Prostate gland (tissue), 2 donors: ENCODE data around the gene KCTD15. TPM values are rescaled to one million over a fixed set of nuclear protein-coding genes. Genes with fewer than 3 reads are reported as not detected.
A peak's percentile ranks its signal among the peaks of the same experiment; 100 is the strongest.

ENCODE experiments used
- DNase-seq: peaks from one replicate; pipeline ENCODE4 v3.0.0-alpha.2; 2019; ENCODE audit warnings: low spot score
- H3K27ac ChIP-seq, 2 donors: fragments of 200-600 bp; sonication (generic); 2 replicates each; pipeline ENCODE4 v1.5.1; 2017 to 2019
- H3K27me3 ChIP-seq: fragments of 200-600 bp; sonication (generic); replicated peaks from 2 replicates; pipeline ENCODE4 v1.5.1; 2019; ENCODE audit not compliant: insufficient read depth
- H3K36me3 ChIP-seq, 2 donors: fragments of 200-600 bp; sonication (generic); 1 replicate in 1 of 2; 2 replicates in 1 of 2; pipeline versions ENCODE4 v1.5.1 to v1.8.1; 2017 to 2019
- H3K4me1 ChIP-seq: fragments of 200-600 bp; sonication (generic); replicated peaks from 2 replicates; pipeline ENCODE4 v1.5.1; 2019
- H3K4me3 ChIP-seq, 2 donors: fragments of 200-600 bp; sonication (generic); 2 replicates each; pipeline ENCODE4 v1.5.1; 2017 to 2019
- H3K9me3 ChIP-seq: fragments of 200-600 bp; sonication (generic); 2 replicates; pipeline ENCODE4 v1.5.1; 2017
- POLR2A ChIP-seq: fragments of 450-650 bp; IDR thresholded peaks from one replicate; pipeline ENCODE4 v1.6.1; 2016; ENCODE audit warnings: antibody characterized with exemption, mild to moderate bottlenecking
- POLR2AphosphoS5 ChIP-seq: sonication (generic); formaldehyde crosslinking; IDR thresholded peaks from one replicate; pipeline ENCODE4 v1.6.1; 2017; ENCODE audit warnings: antibody characterized with exemption
- WGBS: methylation state at CpG from one replicate; pipeline ENCODE4 v1.1.5; 2018; 5-methylcytosine and 5-hydroxymethylcytosine counted together
- intact Hi-C: fragments of 100-400 bp; cut with DNase I; formaldehyde crosslinking; loops from one replicate; pipeline ENCODE4 v1.14.2; 2022
- total RNA-seq, 2 donors: library from RNA; depleted of rRNA; stranded (reverse); fragments of >200 nt; gene quantifications; one replicate each; pipeline ENCODE4 v1.1.0, GENCODE V29; 2016
- TF ChIP-seq, protein P1 (sequence below), 4 experiments: fragments of 200-600 bp in 2 of 4; fragments of 450-650 bp in 2 of 4; sonication (generic) in 2 of 4; IDR thresholded peaks; 1 replicate in 3 of 4; 2 replicates in 1 of 4; pipeline ENCODE4 v1.5.1; 2016 to 2019; ENCODE audit warnings: antibody characterized with exemption in 4 of 4, mild to moderate bottlenecking in 2 of 4, moderate library complexity in 2 of 4

KCTD15 gene
- total RNA-seq, 2 donors from 2014 or later = 41.7 to 74.6 TPM

DNA sequence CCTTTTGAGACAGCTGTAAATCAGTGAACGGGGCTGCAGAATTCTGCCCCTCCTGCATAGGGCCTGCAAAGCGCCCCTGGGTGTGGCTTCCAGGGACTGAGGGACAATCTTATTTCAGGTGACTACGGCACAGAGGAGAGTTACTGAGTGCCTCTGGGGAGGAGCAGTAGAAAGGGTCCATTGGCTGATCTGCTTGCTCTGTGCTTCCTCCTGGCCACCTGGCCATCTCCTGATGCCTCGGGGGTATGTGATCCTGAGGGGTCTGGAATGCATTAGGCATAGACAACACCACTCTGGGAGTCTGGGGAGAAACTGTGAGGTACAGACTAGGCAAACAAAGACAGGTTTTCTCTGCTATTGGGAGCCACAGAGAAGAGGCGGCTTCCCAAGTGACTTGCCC is 2.8 kb downstream of the KCTD15 start:
- TF ChIP-seq POLR2AphosphoS5 (no peak), POLR2A (no peak)
- TF ChIP-seq, protein P1, sequence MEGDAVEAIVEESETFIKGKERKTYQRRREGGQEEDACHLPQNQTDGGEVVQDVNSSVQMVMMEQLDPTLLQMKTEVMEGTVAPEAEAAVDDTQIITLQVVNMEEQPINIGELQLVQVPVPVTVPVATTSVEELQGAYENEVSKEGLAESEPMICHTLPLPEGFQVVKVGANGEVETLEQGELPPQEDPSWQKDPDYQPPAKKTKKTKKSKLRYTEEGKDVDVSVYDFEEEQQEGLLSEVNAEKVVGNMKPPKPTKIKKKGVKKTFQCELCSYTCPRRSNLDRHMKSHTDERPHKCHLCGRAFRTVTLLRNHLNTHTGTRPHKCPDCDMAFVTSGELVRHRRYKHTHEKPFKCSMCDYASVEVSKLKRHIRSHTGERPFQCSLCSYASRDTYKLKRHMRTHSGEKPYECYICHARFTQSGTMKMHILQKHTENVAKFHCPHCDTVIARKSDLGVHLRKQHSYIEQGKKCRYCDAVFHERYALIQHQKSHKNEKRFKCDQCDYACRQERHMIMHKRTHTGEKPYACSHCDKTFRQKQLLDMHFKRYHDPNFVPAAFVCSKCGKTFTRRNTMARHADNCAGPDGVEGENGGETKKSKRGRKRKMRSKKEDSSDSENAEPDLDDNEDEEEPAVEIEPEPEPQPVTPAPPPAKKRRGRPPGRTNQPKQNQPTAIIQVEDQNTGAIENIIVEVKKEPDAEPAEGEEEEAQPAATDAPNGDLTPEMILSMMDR (IDR thresholded peaks at IDR 0.05) = no peak
- no peak for DNase-seq
- H3K27ac ChIP-seq = peak overlapping the region in 1 of 2 donors; percentile 91
- 74% methylated on average over 5 of the region's 5 CpGs for WGBS
- H3K4me3 ChIP-seq = no peak overlapping the region
- no peaks in the 10 kb centered on the region for H3K36me3 ChIP-seq
- no peaks in the 10 kb centered on the region for H3K9me3 ChIP-seq
- intact Hi-C loops = no loop called here
- no peaks in the 10 kb centered on the region for H3K27me3 ChIP-seq
- H3K4me1 ChIP-seq = no peaks in the 10 kb centered on the region

DNA sequence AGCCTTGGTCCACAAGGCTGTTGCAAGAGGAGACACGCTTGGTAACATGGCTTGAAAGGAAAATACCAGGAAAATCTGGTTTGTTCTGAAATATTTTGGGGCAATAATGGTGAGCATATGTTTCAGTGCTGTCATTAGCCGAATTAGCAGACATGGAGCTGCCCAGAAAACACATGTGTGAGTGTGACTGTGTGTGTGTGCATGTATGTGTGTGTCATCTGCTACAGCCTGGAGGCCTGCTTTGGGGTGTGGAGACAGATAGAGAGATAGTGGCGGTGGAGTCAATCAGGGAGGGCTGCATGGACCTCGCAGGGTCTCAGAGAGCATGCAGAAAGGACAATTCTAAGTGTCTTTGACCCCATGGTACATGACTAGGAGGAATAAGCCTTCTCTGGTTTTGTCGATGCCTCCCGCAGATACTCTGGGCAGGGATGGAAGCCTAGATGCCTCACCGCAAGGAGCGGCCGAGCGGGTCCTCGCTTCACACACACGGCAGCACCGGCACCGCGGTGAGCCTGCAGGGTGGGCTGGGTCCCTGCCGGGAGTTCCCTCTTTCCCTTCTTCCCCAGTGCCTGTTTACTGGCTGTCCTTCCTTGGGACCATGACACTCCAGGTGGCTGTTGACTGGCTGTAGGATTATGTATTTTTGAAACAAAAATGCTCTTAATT is 3.5 kb downstream of the KCTD15 start:
- Histone ChIP-seq H3K9me3 (no peaks in the 10 kb centered on the region), H3K4me3 (no peak overlapping the region), H3K27ac (no peak overlapping the region), H3K27me3 (no peaks in the 10 kb centered on the region), H3K4me1 (no peaks in the 10 kb centered on the region), H3K36me3 (no peaks in the 10 kb centered on the region)
- intact Hi-C loops = no loop called here
- DNase-seq = no peak
- 91% methylated on average over 16 of the region's 16 CpGs for WGBS
- TF ChIP-seq POLR2A = no peak

GRCh38 chr19:33801411-33801810 is 4.7 kb downstream of the KCTD15 start:
- Histone ChIP-seq H3K36me3 (no peaks in the 10 kb centered on the region), H3K27me3 (no peaks in the 10 kb centered on the region), H3K4me3 (no peak overlapping the region), H3K4me1 (no peaks in the 10 kb centered on the region), H3K27ac (no peak overlapping the region), H3K9me3 (no peaks in the 10 kb centered on the region)
- DNase-seq = no peak
- WGBS = 89% methylated on average over 5 of the region's 5 CpGs
- TF ChIP-seq POLR2AphosphoS5 (no peak), POLR2A (no peak)
- TF ChIP-seq, protein P1 (IDR thresholded peaks at IDR 0.05) = no peak
- intact Hi-C loops = no loop called here

GRCh38 chr19:33802001-33802400 is 5.3 kb downstream of the KCTD15 start:
- no peak for DNase-seq
- Histone ChIP-seq H3K36me3 (no peaks in the 10 kb centered on the region), H3K4me3 (no peak overlapping the region), H3K4me1 (no peaks in the 10 kb centered on the region), H3K9me3 (no peaks in the 10 kb centered on the region), H3K27me3 (no peaks in the 10 kb centered on the region), H3K27ac (no peak overlapping the region)
- TF ChIP-seq POLR2A (no peak), POLR2AphosphoS5 (no peak)
- TF ChIP-seq, protein P1 (IDR thresholded peaks at IDR 0.05) = no peak
- 79% methylated on average over 10 of the region's 10 CpGs for WGBS
- intact Hi-C loops = no loop called here

DNA sequence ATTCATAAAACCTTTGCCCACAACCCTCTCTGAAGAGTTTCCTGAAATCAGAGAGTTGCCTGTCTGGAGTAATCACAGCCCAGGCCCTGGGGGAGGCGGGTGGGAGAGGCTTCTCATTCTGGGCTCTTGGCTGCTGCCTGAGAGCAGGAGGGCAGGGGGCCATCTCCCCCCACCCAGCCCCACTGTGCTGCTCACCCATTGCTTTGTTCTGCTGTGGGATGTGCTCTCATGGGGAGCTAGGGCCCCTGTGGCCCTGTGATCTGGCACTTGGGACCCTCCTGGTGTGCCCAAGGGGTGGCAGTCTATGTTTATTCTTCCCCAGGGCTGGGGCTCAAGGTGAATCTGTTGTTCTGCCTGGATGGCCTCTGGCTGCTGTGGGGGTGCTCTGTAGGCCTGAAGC is 6.1 kb downstream of the KCTD15 start:
- no peak overlapping the region for H3K27ac ChIP-seq
- no peak for TF ChIP-seq POLR2AphosphoS5
- TF ChIP-seq POLR2A = no peak
- no peaks in the 10 kb centered on the region for H3K27me3 ChIP-seq
- no peak overlapping the region for H3K4me3 ChIP-seq
- H3K4me1 ChIP-seq = no peaks in the 10 kb centered on the region
- 93% methylated on average over 1 of the region's 1 CpG for WGBS
- intact Hi-C loops = no loop called here
- no peaks in the 10 kb centered on the region for H3K36me3 ChIP-seq
- no peak for DNase-seq
- H3K9me3 ChIP-seq = no peaks in the 10 kb centered on the region

GRCh38 chr19:33803383-33803782 is 6.7 kb downstream of the KCTD15 start:
- TF ChIP-seq POLR2A (no peak), POLR2AphosphoS5 (no peak)
- no peaks in the 10 kb centered on the region for H3K36me3 ChIP-seq
- intact Hi-C loops = no loop called here
- H3K27ac ChIP-seq = peak overlapping the region in 1 of 2 donors; percentile 15
- H3K4me1 ChIP-seq = no peaks in the 10 kb centered on the region
- H3K27me3 ChIP-seq = no peaks in the 10 kb centered on the region
- no peak overlapping the region for H3K4me3 ChIP-seq
- WGBS = 88% methylated on average over 9 of the region's 9 CpGs
- DNase-seq = no peak
- H3K9me3 ChIP-seq = no peaks in the 10 kb centered on the region
